Bronchial epithelial cell (primary cell): ENCODE measurements around the gene ANKRD23. TPM values are rescaled to one million over a fixed set of nuclear protein-coding genes. Genes with fewer than 3 reads are reported as not detected.
A peak's percentile ranks its signal among the peaks of the same experiment; 100 is the strongest.

Source experiments
- DNase-seq: peaks from one replicate; pipeline ENCODE4 v3.0.0-alpha.2; 2010; ENCODE audit warnings: low read depth
- FAIRE-seq: peaks from 2 replicates; lab custom pipeline; 2011; peaks lifted over from hg19 to GRCh38; lab: Jason Lieb, UNC
- H3K27me3 ChIP-seq: 2 replicates; pipeline ENCODE4 v1.5.1; 2011; ENCODE audit warnings: low read length; ENCODE audit not compliant: control insufficient read depth, insufficient read depth
- H3K36me3 ChIP-seq: 2 replicates; pipeline ENCODE4 v1.5.1; 2011; ENCODE audit warnings: low read length; ENCODE audit not compliant: control insufficient read depth, insufficient read depth
- H3K4me3 ChIP-seq: 2 replicates; pipeline ENCODE4 v1.5.1; 2011; ENCODE audit warnings: mild to moderate bottlenecking, low read depth, low read length, control low read depth
- total RNA-seq: library from RNA; depleted of rRNA; stranded (reverse); fragments of >200 nt; gene quantifications from 2 replicates; pipeline ENCODE4 v1.2.1, GENCODE V29; 2014
- TF ChIP-seq, protein P1 (sequence below): IDR thresholded peaks from 2 replicates; pipeline ENCODE4 v1.5.1; 2011; ENCODE audit warnings: mild to moderate bottlenecking, moderate library complexity, low read length, control low read depth, inconsistent platforms; ENCODE audit not compliant: insufficient read depth, severe bottlenecking

The ANKRD23 gene
- total RNA-seq, 1 donor from 2014 or later, result 0.79 TPM

DNA sequence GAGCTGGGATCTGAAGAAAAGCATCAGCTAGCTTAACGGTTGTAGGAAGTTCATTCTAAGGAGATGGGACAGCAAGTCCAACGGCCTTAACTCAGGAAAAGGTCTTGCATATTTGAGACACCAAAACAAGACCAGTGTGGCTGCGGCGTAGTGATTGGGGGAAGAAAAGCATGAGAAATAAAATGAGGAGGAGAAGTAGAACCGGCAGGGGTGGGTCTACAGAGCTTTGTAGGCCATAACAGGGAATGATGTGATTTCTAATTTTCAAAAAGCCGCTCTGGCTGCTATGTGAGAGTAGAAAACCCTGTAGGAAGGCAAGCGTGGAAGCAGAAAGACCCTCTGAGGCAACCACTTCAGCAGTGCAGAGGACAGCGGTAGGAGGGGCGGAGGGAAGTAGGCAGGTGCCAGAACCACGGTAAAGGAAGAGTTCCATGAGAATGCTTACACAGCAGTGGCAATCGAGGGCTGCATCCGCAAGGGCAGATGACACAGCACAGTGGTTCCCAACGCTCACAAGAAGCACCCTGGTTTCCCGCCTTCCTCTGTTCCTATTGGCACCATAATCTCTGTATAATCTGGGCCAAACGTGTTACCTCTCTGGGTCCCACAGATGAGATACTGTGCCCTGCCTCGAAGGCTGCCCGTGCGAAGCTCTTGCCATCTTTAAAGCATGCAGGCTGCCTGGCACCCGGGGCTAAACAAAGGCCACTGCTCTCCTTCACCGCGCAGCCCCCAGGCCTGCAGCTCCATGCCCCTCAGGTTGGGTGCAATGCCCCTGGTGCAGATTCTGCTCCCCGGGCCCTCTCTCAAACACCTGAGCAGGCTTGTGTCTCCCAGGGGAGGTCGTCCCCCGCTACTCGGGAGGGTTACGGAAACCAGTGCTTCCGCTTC, 13.2 kb upstream of the ANKRD23 start:
- TF ChIP-seq, protein P1, sequence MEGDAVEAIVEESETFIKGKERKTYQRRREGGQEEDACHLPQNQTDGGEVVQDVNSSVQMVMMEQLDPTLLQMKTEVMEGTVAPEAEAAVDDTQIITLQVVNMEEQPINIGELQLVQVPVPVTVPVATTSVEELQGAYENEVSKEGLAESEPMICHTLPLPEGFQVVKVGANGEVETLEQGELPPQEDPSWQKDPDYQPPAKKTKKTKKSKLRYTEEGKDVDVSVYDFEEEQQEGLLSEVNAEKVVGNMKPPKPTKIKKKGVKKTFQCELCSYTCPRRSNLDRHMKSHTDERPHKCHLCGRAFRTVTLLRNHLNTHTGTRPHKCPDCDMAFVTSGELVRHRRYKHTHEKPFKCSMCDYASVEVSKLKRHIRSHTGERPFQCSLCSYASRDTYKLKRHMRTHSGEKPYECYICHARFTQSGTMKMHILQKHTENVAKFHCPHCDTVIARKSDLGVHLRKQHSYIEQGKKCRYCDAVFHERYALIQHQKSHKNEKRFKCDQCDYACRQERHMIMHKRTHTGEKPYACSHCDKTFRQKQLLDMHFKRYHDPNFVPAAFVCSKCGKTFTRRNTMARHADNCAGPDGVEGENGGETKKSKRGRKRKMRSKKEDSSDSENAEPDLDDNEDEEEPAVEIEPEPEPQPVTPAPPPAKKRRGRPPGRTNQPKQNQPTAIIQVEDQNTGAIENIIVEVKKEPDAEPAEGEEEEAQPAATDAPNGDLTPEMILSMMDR, result no peak
- DNase-seq, result no peak
- peaks cover 13% of the 10 kb centered on the region for H3K36me3 ChIP-seq
- no peaks in the 10 kb centered on the region for H3K27me3 ChIP-seq
- H3K4me3 ChIP-seq, result peak overlapping the region; percentile 78
- FAIRE-seq, result no peak

DNA sequence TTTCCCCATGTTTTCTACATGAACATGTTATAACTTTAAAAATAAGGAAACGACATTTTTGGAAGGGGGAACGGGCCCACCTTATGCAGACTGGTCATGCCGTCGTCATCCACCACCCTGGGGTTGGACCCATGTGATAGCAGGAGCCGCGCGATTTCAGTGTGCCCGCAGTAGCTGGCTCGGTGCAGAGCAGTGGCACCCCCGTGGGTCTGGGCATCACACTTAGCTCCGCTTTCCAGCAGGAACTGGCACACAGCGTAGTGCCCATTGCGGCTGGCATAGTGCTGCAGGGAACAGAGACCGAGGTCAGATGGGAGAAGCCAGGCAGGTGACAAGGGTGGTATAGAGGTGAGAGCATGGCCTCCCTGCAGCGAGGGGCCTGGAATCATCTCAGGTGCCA, 9.5 kb upstream of the ANKRD23 start:
- no peak for FAIRE-seq

DNA sequence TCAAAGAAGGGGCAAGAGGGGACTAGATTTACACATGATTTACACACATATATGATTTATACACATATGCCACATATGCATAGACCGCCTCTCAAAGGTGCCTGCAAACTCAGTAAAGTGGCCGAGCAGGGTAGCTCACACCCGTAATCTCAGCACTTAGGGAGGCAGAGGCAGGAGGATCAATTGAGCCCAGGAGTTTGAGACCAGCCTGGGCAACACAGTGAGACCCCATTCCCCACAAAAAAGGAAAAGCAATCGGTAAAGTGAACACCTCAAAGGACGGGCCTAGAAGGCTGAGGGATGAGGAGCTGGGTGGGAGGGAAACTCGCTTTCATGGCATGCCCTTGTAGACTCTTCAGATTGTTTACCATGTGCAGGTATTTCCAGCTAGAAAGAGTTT, 8.8 kb upstream of the ANKRD23 start:
- Histone ChIP-seq H3K36me3 (peaks cover 13% of the 10 kb centered on the region), H3K27me3 (no peaks in the 10 kb centered on the region), H3K4me3 (no peak overlapping the region)
- DNase-seq (no peak), FAIRE-seq (no peak)
- TF ChIP-seq, protein P1, result no peak

More for the DNA sequence above, 9.5 kb upstream of the ANKRD23 start:
- no peak for DNase-seq
- H3K36me3 ChIP-seq, result peaks cover 9% of the 10 kb centered on the region
- no peaks in the 10 kb centered on the region for H3K27me3 ChIP-seq
- H3K4me3 ChIP-seq, result no peak overlapping the region
- TF ChIP-seq, protein P1, result no peak

DNA sequence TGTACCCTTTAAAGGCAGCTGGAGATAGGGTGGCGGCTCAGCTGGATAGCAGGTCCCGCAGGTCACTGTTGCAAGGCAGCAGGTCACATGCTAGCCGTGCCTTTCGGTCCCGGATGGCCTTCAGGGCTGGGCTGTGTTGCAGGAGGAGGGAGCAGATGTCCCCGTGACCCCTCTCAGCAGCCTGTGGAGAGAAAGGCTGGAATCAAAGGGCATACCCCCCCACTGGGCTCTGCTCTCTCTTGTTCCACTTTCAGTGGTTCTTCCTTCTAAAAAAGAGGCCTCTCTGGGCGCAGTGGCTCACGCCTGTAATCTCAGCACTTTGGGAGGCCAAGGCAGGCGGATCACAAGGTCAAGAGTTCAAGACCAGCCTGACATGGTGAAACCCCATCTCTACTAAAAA, 4.4 kb upstream of the ANKRD23 start:
- H3K36me3 ChIP-seq, result peaks cover 12% of the 10 kb centered on the region
- H3K27me3 ChIP-seq, result no peaks in the 10 kb centered on the region
- TF ChIP-seq, protein P1, result no peak
- no peak for FAIRE-seq
- H3K4me3 ChIP-seq, result no peak overlapping the region
- DNase-seq, result no peak

DNA sequence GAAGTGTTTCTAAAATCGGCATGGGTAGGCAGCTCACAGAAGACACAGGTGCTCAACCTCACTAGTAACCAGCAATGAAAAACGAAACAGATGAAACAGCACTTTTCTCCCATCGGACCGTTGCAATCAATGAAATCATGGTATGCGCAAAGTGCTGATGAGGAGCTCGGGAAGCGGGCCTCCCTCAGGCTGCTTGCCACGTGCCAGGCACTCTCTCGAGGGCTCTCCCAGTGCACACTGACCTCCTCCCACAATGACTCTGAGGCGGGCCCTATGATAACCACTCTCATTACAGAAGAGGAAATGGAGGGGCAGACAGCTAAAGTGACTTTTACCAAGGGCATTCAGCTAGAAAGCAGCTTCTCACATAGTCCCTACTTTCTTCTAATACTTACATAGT, 3.8 kb upstream of the ANKRD23 start:
- no peak for DNase-seq
- H3K4me3 ChIP-seq, result no peak overlapping the region
- TF ChIP-seq, protein P1, result no peak
- H3K27me3 ChIP-seq, result no peaks in the 10 kb centered on the region
- H3K36me3 ChIP-seq, result peaks cover 10% of the 10 kb centered on the region
- FAIRE-seq, result no peak

DNA sequence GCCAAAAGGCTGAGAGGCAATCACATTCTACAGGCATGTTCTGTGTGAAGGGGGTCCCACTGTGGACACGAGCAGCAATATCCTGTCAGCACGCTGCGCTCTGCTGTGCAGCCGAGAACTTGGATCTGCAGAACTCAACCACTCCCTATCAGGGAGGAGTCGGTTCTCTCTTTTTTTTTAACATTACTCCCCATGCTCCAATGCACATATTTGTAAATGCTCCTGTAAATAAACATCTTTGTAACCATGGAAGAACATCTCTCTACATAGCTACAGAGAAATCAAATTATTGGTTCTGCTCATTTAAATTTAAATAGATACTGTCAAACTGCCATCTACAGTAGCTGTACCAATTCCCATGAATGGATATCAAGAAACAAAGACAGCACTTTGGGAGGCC, 3.0 kb upstream of the ANKRD23 start:
- DNase-seq (no peak), FAIRE-seq (no peak)
- TF ChIP-seq, protein P1, result no peak
- Histone ChIP-seq H3K36me3 (peaks cover 10% of the 10 kb centered on the region), H3K27me3 (no peaks in the 10 kb centered on the region), H3K4me3 (no peak overlapping the region)
